SU-DHL-6 (cell line): ENCODE measurements around the gene R3HDM2.

Source experiments
- CTCF ChIP-seq: fragments of 200-600 bp; sonication (generic); IDR thresholded peaks from one replicate; pipeline ENCODE4 v1.5.1; 2017; ENCODE audit warnings: antibody characterized with exemption, mild to moderate bottlenecking, low read length, moderate library complexity; ENCODE audit not compliant: insufficient read depth, poor library complexity, severe bottlenecking
- EZH2phosphoT487 ChIP-seq: fragments of 200-600 bp; sonication (generic), shearing (Covaris generic); conservative IDR thresholded peaks from 2 replicates; pipeline ENCODE4 v1.6.1; 2018; ENCODE audit warnings: mild to moderate bottlenecking, antibody characterized with exemption, low read length, moderate library complexity, mixed read lengths

DNA sequence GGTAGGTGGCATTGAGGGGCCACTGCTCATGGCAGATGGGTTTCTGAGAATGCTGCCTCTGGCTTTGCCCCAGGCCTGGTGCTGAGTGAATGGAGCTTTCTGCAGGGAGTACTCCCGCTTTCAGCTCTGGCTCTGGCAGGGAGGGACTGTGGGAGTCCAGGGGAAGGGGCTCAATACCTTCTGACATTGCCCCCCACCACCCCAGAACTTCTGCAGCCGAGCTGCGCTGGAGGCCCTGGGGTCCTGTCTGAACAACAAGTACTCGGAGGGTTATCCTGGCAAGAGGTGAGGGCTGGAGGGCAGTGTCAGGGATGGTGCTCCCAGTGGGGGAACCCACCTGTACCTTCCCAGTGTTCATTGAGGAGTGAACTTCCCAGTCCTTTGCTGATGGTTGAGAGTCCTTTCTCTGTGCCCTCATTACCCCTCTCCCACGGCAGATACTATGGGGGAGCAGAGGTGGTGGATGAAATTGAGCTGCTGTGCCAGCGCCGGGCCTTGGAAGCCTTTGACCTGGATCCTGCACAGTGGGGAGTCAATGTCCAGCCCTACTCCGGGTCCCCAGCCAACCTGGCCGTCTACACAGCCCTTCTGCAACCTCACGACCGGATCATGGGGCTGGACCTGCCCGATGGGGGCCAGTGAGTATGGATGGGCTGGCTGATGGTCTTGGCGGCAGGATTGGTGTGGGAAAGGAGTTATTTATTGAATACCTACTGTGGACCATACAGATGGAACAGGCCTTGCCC, 199.4 kb downstream of the R3HDM2 start:
- TF ChIP-seq CTCF, result no peak
- TF ChIP-seq EZH2phosphoT487, result no peak
